ENCODE measurements around the gene EFCAB12. TPM values are rescaled to one million over a fixed set of nuclear protein-coding genes. Genes with fewer than 3 reads are reported as not detected.
A peak's percentile ranks its signal among the peaks of the same experiment; 100 is the strongest.

The EFCAB12 gene
- total and polyA plus RNA-seq, 2 of the 4 experiments (the other 2 are of a cell fraction) = under 0.01 to 0.17 TPM

GRCh38 chr3:129441782-129442181 is 13.3 kb upstream of the EFCAB12 start:
- Histone ChIP-seq H3K36me3 (ENCODE audit: control insufficient read depth, insufficient read depth, low read length) (peaks cover 4% of the 10 kb centered on the region; the same call in 1 of the 2 replicates), H2AFZ (replicated peaks; ENCODE audit: low read length, poor library complexity) (peak overlapping the region; percentile 46), H3K9me3 (ENCODE audit: control insufficient read depth, insufficient read depth, low read length) (no peaks in the 10 kb centered on the region), H3K79me1 (ENCODE audit: low read depth in 1 of 2, low read length in 2 of 2) (peaks cover 21 to 65% of the 10 kb centered on the region in 2 experiments), H2BK5ac (ENCODE audit: low read depth, low read length, poor library complexity, severe bottlenecking) (peak overlapping the region; percentile 92), H3K9ac (ENCODE audit: low read depth, low read length) (peak overlapping the region; percentile 65), H4K91ac (ENCODE audit: insufficient read depth, low read depth, low read length) (peak overlapping the region; percentile 28; the same call in 1 of the 2 replicates), H3K23ac (ENCODE audit: low read depth, low read length) (peak overlapping the region; percentile 26), H2BK15ac (ENCODE audit: low read depth, low read length) (peak overlapping the region; percentile 0; the same call in 1 of the 3 replicates), H2AK9ac (replicated peaks; ENCODE audit: low read depth, low read length, poor library complexity) (peak overlapping the region; percentile 18), H4K8ac (ENCODE audit: low read depth in 2 of 2, low read length in 2 of 2) (peak overlapping the region; percentile 36 to 78; a peak in 3 of 4 replicates), H3K27me3 (ENCODE audit: control insufficient read depth, insufficient read depth, low read length) (no peaks in the 10 kb centered on the region), H2BK120ac (ENCODE audit: low read depth, low read length) (peak overlapping the region; percentile 65), H3K9me1 (ENCODE audit: insufficient read depth, low read length) (peaks cover 6% of the 10 kb centered on the region; the same call in 1 of the 2 replicates), H3K27ac (ENCODE audit: insufficient read depth, low read length) (peak overlapping the region; percentile 74; the same call in 1 of the 2 replicates), H3K4me3 (ENCODE audit: insufficient read depth, low read depth, low read length) (no peak overlapping the region), H4K20me1 (ENCODE audit: insufficient read depth, low read length) (no peaks in the 10 kb centered on the region), H3K4ac (ENCODE audit: low read depth, low read length) (peak overlapping the region; percentile 83), H3K4me2 (ENCODE audit: low read depth, low read length) (peak overlapping the region; percentile 14), H3K56ac (ENCODE audit: extremely low read depth, insufficient read depth, low read length) (peak overlapping the region; percentile 49; the same call in 1 of the 2 replicates), H2BK20ac (ENCODE audit: low read depth, low read length) (0 out of 2 replicates have a peak overlapping the region, but pooled peaks have one; percentile 62), H2AK5ac (ENCODE audit: low read depth, low read length) (no peak overlapping the region), H3K4me1 (ENCODE audit: control insufficient read depth, insufficient read depth, low read length) (peaks cover 4% of the 10 kb centered on the region), H4K5ac (ENCODE audit: low read depth, low read length) (peak overlapping the region; percentile 20), H3K14ac (replicated peaks; ENCODE audit: low read depth, low read length) (peak overlapping the region; percentile 86; the same call in 1 of the 2 replicates), H3K18ac (ENCODE audit: low read depth, low read length) (no peak overlapping the region)
- dilution Hi-C loops (cut with HindIII; ENCODE audit: low sequenced_read_pairs, unreplicated experiment) (no loop called here), intact Hi-C loops (cut with micrococcal nuclease) (loop anchor here (2.0 to 5.0 kb wide), 5 partner anchors 46 to 386 kb away; no protein-coding TSS in a partner anchor), in situ Hi-C loops (cut with MboI; ENCODE audit: low sequenced_read_pairs) (no loop called here)
- DNase-seq (peak; percentile 50), ATAC-seq (ENCODE audit: low read depth) (no peak)
- WGBS, 2 experiments (ENCODE audit: extremely low coverage in 2 of 2, insufficient read length in 1 of 2) = no CpG with 5 or more reads among the region's 4 CpGs
- BruUV-seq (replicated peaks) = no TSS peak
- TF ChIP-seq CTCF (conservative IDR thresholded peaks at IDR 0.05; ENCODE audit: low read depth, low read length) = 0 out of 2 replicates have a peak, but pooled peaks have one; percentile 19
- no peak for TF ChIP-seq NFE2L2 (IDR thresholded peaks at IDR 0.05; ENCODE audit: low read depth, low read length)
- ChIA-PET POLR2A (ENCODE audit: unreplicated experiment) (no interaction called here), CTCF (interaction anchor here (0.9 to 1.8 kb wide), 4 partner anchors 31 to 58 kb away, joined by 3 to 6 read pairs (median 4); no protein-coding TSS in a partner anchor)
